ENCODE results near the gene SULT1A3. TPM values are rescaled to one million over a fixed set of nuclear protein-coding genes. Genes with fewer than 3 reads are reported as not detected.

Gene SULT1A3
- polyA plus RNA-seq, 2 of the 4 experiments (the other 2 are of a cell fraction), result 8.0 to 8.8 TPM

DNA sequence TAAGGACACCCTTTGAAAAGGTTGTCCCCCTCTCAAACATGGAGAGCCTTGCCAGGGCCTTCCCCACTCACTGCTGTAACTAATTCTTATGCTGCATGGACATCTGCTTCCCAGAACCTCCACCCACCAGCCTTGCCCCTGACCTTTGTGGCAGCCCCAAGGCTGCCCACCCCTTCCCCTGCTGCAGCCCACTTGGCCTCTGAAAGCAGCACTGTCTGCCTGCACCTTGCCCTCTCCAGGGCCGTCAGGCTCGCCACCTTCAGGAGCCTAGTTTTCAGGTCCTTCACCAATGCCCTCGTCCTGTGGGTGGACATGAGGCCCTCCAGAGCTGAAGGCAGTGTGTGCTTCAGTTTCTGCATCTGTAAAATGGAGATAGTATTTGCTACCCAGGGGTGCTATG lies 18.3 kb upstream of the SULT1A3 start:
- TF ChIP-seq, protein P1, sequence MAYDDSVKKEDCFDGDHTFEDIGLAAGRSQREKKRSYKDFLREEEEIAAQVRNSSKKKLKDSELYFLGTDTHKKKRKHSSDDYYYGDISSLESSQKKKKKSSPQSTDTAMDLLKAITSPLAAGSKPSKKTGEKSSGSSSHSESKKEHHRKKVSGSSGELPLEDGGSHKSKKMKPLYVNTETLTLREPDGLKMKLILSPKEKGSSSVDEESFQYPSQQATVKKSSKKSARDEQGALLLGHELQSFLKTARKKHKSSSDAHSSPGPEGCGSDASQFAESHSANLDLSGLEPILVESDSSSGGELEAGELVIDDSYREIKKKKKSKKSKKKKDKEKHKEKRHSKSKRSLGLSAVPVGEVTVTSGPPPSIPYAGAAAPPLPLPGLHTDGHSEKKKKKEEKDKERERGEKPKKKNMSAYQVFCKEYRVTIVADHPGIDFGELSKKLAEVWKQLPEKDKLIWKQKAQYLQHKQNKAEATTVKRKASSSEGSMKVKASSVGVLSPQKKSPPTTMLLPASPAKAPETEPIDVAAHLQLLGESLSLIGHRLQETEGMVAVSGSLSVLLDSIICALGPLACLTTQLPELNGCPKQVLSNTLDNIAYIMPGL (CRISPR knock-in tag; IDR thresholded peaks at IDR 0.05; ENCODE audit: borderline replicate concordance), result no peak
- no peak for TF ChIP-seq CHD2 (IDR thresholded peaks at IDR 0.05; ENCODE audit: low read length, partially characterized antibody)
- TF ChIP-seq RFX5 (IDR thresholded peaks at IDR 0.05), result no peak
- TF ChIP-seq, protein P2, sequence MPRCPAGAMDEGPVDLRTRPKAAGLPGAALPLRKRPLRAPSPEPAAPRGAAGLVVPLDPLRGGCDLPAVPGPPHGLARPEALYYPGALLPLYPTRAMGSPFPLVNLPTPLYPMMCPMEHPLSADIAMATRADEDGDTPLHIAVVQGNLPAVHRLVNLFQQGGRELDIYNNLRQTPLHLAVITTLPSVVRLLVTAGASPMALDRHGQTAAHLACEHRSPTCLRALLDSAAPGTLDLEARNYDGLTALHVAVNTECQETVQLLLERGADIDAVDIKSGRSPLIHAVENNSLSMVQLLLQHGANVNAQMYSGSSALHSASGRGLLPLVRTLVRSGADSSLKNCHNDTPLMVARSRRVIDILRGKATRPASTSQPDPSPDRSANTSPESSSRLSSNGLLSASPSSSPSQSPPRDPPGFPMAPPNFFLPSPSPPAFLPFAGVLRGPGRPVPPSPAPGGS (IDR thresholded peaks at IDR 0.05), result no peak
- TF ChIP-seq, protein P3, sequence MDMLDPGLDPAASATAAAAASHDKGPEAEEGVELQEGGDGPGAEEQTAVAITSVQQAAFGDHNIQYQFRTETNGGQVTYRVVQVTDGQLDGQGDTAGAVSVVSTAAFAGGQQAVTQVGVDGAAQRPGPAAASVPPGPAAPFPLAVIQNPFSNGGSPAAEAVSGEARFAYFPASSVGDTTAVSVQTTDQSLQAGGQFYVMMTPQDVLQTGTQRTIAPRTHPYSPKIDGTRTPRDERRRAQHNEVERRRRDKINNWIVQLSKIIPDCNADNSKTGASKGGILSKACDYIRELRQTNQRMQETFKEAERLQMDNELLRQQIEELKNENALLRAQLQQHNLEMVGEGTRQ (IDR thresholded peaks at IDR 0.05), result no peak
- DNase-seq (ENCODE audit: low read depth in 1 of 2, low spot score in 1 of 2), result no peak
- ChIA-PET POLR2A (no interaction called here), CTCF (interaction anchor here (0.6 to 2.8 kb wide), 3 partner anchors 43 to 88 kb away, joined by 3 to 14 read pairs (median 3); partner anchors contain the start of gene GDPD3)
- Histone ChIP-seq H3K9me3 (no peaks in the 10 kb centered on the region), H3K4me2 (no peak overlapping the region), H3K27ac (no peak overlapping the region), H3K4me3 (no peak overlapping the region), H3K4me1 (peaks cover 12% of the 10 kb centered on the region; the same call in 2 of the 3 replicates)
- ATAC-seq, result no peak
- WGBS (ENCODE audit: missing lambda C conversion rate), result 56% methylated on average over 3 of the region's 3 CpGs
- no peak for FAIRE-seq

DNA sequence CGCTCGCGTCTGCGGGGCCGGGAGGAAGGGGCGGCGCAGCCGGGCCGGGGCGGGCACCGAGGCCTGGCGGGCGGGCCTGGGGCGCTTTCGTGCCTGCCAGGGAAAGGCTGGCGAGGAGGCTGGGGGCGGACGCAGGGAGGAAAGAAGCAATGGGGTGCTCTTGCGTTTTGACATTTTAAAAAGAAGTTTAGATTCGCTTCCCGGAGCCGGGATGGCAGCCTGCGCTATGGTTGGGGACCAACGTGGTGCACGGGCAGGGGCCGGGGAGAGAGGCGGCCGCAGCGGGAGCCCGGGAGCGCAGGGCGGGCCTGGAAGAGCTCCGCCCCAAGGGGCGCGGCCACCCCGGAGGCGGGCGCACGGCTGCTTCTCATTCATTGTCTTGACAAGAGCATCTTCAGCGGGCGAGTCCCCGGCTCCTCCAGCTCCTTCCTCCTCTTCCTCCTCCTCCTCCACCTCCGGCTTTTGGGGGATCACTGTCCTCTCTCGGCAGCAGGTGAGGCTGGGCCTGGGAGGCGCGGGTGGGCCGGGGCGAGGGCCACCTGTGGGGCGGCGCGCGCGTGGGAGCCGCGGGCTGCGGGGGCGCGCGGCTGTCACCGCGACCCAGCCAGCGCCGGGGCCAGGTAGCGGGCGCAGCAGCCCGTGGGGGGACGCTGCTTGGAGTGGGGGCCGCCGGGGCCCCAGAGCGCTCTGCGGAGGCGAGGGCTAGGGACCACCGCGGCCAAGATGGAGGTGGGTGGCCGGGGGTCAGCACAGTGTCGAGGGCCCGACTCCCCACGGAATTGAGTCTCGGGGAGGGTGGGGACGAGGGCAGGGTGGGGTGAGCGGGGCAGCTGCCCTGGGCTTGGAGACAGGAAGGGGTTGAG lies 15.6 kb upstream of the SULT1A3 start, which contains the start of gene CORO1A:
Gene CORO1A (plus strand): TSS at position 370 of the 863 bp plus-strand sequence. CDS start 1,608 bp downstream, outside the sequence.
- FAIRE-seq (no peak), ATAC-seq (peak; percentile 84 to 88), DNase-seq (ENCODE audit: low read depth in 1 of 2, low spot score in 1 of 2) (peak; percentile 67 to 85)
- Histone ChIP-seq H3K4me2 (peak within 1 kb of the TSS; percentile 95), H3K4me1 (peaks cover 21% of the 10 kb centered on the region; the same call in 2 of the 3 replicates), H3K9me3 (no peaks in the 10 kb centered on the region), H3K27ac (peak within 1 kb of the TSS; percentile 70 to 93), H3K4me3 (peak within 1 kb of the TSS; percentile 55)
- WGBS (ENCODE audit: missing lambda C conversion rate), result 1% methylated on average over 30 of the region's 81 CpGs
- TF ChIP-seq HOXB13 (CRISPR knock-in tag; IDR thresholded peaks at IDR 0.05; ENCODE audit: low read depth) (no peak), POLR2A (IDR thresholded peaks at IDR 0.05; ENCODE audit: low read length) (peak; percentile 52), RARB (CRISPR knock-in tag; IDR thresholded peaks at IDR 0.05) (no peak), PHF8 (IDR thresholded peaks at IDR 0.05; ENCODE audit: borderline replicate concordance, low read depth) (peak; percentile 49; the same call in 1 of the 2 replicates), JUN (IDR thresholded peaks at IDR 0.05) (peak in 1 of 2 experiments; percentile 62; a peak in 2 of 5 replicates), SMC3 (IDR thresholded peaks at IDR 0.05) (peak; percentile 11; the same call in 1 of the 3 replicates)
- TF ChIP-seq, protein P4, sequence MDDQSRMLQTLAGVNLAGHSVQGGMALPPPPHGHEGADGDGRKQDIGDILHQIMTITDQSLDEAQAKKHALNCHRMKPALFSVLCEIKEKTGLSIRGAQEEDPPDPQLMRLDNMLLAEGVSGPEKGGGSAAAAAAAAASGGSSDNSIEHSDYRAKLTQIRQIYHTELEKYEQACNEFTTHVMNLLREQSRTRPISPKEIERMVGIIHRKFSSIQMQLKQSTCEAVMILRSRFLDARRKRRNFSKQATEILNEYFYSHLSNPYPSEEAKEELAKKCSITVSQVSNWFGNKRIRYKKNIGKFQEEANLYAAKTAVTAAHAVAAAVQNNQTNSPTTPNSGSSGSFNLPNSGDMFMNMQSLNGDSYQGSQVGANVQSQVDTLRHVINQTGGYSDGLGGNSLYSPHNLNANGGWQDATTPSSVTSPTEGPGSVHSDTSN (IDR thresholded peaks at IDR 0.05), result peak; percentile 64; the same call in 1 of the 2 replicates
- TF ChIP-seq, protein P2 (IDR thresholded peaks at IDR 0.05), result 0 out of 3 replicates have a peak, but pooled peaks have one; percentile 32
- ChIA-PET CTCF (no interaction called here), POLR2A (interaction anchor here (0.6 to 1.0 kb wide), 3 partner anchors 86 to 118 kb away, joined by 3 to 4 read pairs (median 3); partner anchors contain the start of genes ALDOA and YPEL3)

Data from A549 (cell line).